ENCODE measurements around the gene URB1. TPM values are rescaled to one million over a fixed set of nuclear protein-coding genes. Genes with fewer than 3 reads are reported as not detected.

URB1 gene
- total RNA-seq, 2 donors from 2014 or later: 33.4 to 41.4 TPM

DNA sequence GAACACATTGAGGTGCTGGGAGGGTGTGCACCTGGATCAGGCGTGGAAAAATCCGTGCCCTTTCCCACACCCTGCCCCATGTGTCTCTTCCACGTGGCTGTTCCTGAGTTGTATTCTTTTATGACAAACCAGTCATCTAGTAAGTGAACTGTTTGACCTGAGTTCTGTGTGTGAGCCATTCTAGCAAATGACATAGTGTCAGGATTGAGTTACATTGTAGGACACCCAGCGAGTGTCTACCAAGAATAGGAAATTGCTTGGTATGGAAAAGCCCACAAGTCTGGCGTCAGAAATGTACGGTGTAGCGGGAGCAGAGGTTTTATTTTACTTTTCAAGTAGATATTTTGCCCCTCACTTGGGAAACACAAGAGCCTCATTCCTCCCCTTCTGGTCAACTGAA is 95.4 kb downstream of the URB1 start:
- no peak for DNase-seq (ENCODE audit: low spot score)
- no peak overlapping the region for H3K27ac ChIP-seq
- WGBS: 91% methylated on average over 7 of the region's 7 CpGs

DNA sequence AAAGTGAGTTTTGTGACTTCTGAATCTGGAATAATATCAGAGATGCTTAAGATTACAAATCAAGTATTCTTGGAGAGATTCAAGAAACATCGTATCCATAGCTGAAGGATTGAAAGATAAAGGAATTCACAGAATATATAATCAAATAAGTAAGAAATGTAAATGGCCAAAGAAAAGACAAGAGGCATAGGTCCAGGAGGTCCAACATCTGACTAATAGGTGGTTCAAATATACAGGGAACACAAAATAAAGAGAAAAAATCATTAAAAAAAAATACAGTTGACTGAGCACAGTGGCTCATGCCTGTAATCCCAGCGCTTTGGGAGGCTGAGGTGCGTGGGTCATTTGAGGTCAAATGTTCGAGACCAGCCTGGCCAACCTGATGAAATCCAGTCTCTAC is 107.3 kb downstream of the URB1 start:
- H3K4me1 ChIP-seq (replicated peaks): no peaks in the 10 kb centered on the region
- no peaks in the 10 kb centered on the region for H3K27me3 ChIP-seq (replicated peaks; ENCODE audit: insufficient read depth)
- 97% methylated on average over 4 of the region's 4 CpGs for WGBS
- H3K4me3 ChIP-seq: no peak overlapping the region
- no peak for DNase-seq (ENCODE audit: low spot score)
- H3K9me3 ChIP-seq: no peaks in the 10 kb centered on the region
- intact Hi-C loops (cut with DNase I): no loop called here
- H3K36me3 ChIP-seq: no peaks in the 10 kb centered on the region
- no peak overlapping the region for H3K27ac ChIP-seq
- TF ChIP-seq POLR2AphosphoS5 (IDR thresholded peaks at IDR 0.05): no peak
- TF ChIP-seq, protein P1, sequence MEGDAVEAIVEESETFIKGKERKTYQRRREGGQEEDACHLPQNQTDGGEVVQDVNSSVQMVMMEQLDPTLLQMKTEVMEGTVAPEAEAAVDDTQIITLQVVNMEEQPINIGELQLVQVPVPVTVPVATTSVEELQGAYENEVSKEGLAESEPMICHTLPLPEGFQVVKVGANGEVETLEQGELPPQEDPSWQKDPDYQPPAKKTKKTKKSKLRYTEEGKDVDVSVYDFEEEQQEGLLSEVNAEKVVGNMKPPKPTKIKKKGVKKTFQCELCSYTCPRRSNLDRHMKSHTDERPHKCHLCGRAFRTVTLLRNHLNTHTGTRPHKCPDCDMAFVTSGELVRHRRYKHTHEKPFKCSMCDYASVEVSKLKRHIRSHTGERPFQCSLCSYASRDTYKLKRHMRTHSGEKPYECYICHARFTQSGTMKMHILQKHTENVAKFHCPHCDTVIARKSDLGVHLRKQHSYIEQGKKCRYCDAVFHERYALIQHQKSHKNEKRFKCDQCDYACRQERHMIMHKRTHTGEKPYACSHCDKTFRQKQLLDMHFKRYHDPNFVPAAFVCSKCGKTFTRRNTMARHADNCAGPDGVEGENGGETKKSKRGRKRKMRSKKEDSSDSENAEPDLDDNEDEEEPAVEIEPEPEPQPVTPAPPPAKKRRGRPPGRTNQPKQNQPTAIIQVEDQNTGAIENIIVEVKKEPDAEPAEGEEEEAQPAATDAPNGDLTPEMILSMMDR (IDR thresholded peaks at IDR 0.05): no peak
- TF ChIP-seq POLR2A (IDR thresholded peaks at IDR 0.05): no peak

More for the DNA sequence above, 95.4 kb downstream of the URB1 start:
- Histone ChIP-seq H3K27me3 (replicated peaks; ENCODE audit: insufficient read depth) (no peaks in the 10 kb centered on the region), H3K36me3 (no peaks in the 10 kb centered on the region), H3K4me3 (no peak overlapping the region), H3K9me3 (no peaks in the 10 kb centered on the region), H3K4me1 (replicated peaks) (no peaks in the 10 kb centered on the region)
- intact Hi-C loops (cut with DNase I): no loop called here
- TF ChIP-seq POLR2A (IDR thresholded peaks at IDR 0.05) (no peak), POLR2AphosphoS5 (IDR thresholded peaks at IDR 0.05) (no peak)
- TF ChIP-seq, protein P1 (IDR thresholded peaks at IDR 0.05): no peak

DNA sequence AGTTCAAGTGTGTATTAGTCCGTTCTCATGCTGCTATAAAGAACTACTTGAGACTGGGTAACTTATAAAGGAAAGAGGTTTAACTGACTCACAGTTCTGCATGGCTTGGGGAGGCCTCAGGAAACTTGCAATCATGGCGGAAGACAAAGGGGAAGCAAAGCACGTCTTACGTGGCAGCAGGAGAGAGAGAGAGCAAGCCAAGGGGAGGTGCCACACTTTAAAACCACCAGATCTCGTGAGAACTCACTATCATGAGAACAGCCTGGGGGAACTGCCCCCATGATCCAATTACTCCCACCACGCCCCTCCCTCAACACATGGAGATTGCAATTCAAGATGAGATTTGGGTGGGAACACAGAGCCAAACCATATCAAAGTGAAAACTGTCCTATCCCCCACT is 109.8 kb downstream of the URB1 start:
- peaks cover 12% of the 10 kb centered on the region for H3K4me1 ChIP-seq (replicated peaks)
- H3K9me3 ChIP-seq: no peaks in the 10 kb centered on the region
- no peaks in the 10 kb centered on the region for H3K27me3 ChIP-seq (replicated peaks; ENCODE audit: insufficient read depth)
- H3K4me3 ChIP-seq: no peak overlapping the region
- intact Hi-C loops (cut with DNase I): no loop called here
- no peaks in the 10 kb centered on the region for H3K36me3 ChIP-seq
- 81% methylated on average over 6 of the region's 6 CpGs for WGBS
- no peak overlapping the region for H3K27ac ChIP-seq
- TF ChIP-seq POLR2AphosphoS5 (IDR thresholded peaks at IDR 0.05): no peak
- no peak for DNase-seq (ENCODE audit: low spot score)

DNA sequence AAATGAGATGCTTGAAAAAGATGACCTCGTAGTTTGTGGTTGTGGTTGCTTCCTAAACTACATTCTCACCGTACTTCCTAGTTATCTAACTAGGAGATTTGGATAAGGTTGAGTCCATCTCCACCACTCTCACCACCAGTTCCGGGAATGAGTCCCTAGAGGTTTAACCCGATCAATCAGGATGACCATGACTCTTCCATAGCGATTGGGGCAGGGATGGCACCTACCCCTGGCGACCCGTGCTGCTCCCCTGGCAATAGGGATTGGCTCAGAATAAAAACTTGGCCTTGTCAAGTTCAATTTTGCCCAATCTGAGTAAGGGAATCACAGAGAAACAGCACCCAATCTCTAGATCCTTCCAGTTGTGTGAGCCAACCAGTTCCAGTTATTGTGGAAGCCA is 111.3 kb downstream of the URB1 start:
- intact Hi-C loops (cut with DNase I): no loop called here
- H3K4me1 ChIP-seq (replicated peaks): peaks cover 15% of the 10 kb centered on the region
- no peak overlapping the region for H3K27ac ChIP-seq
- TF ChIP-seq POLR2A (IDR thresholded peaks at IDR 0.05) (no peak), POLR2AphosphoS5 (IDR thresholded peaks at IDR 0.05) (no peak)
- TF ChIP-seq, protein P1 (IDR thresholded peaks at IDR 0.05): no peak
- no peaks in the 10 kb centered on the region for H3K36me3 ChIP-seq
- no peaks in the 10 kb centered on the region for H3K27me3 ChIP-seq (replicated peaks; ENCODE audit: insufficient read depth)
- DNase-seq (ENCODE audit: low spot score): no peak
- H3K4me3 ChIP-seq: no peak overlapping the region
- WGBS: 91% methylated on average over 7 of the region's 7 CpGs
- H3K9me3 ChIP-seq: no peaks in the 10 kb centered on the region

DNA sequence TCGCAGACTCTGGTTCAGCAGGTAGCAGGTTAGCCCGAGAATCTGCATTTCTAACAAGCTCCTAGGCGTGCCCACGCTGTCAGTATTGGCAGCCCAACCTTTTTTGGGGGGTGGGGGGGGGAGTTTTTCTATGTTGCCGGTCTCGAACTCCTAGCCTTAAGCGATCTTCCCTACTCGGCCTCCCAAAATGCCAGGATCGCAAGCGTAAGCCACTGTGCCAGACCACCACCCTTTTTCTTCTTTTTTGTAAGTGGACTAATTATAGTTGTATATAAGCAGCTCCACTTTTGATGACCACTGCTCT is 113.5 kb downstream of the URB1 start:
- 4% methylated on average over 10 of the region's 10 CpGs for WGBS
- intact Hi-C loops (cut with DNase I): loop anchor here (5.0 to 10.0 kb wide), 2 partner anchors 48 to 95 kb away; no protein-coding TSS in a partner anchor
- H3K4me3 ChIP-seq: peak overlapping the region; percentile 72 to 74
- H3K27me3 ChIP-seq (replicated peaks; ENCODE audit: insufficient read depth): no peaks in the 10 kb centered on the region
- no peak for TF ChIP-seq POLR2AphosphoS5 (IDR thresholded peaks at IDR 0.05)
- TF ChIP-seq POLR2A (IDR thresholded peaks at IDR 0.05): no peak
- TF ChIP-seq, protein P1 (IDR thresholded peaks at IDR 0.05): no peak
- H3K27ac ChIP-seq: peak overlapping the region; percentile 60 to 71
- peaks cover 15% of the 10 kb centered on the region for H3K4me1 ChIP-seq (replicated peaks)
- H3K9me3 ChIP-seq: no peaks in the 10 kb centered on the region
- H3K36me3 ChIP-seq: no peaks in the 10 kb centered on the region
- no peak for DNase-seq (ENCODE audit: low spot score)
